Colonic mucosa (tissue), 4 donors: ENCODE data around the gene PSKH1. TPM values are rescaled to one million over a fixed set of nuclear protein-coding genes. Genes with fewer than 3 reads are reported as not detected.

Experiments used
- DNase-seq: peaks from one replicate; pipeline ENCODE4 v3.0.0-alpha.2; 2020
- H3K27ac ChIP-seq: fragments of 200-600 bp; one replicate; pipeline ENCODE4 v1.8.0; 2021
- H3K27me3 ChIP-seq: fragments of 200-600 bp; one replicate; pipeline ENCODE4 v1.8.0; 2021
- H3K36me3 ChIP-seq: fragments of 200-600 bp; one replicate; pipeline ENCODE4 v1.8.0; 2021
- H3K4me1 ChIP-seq: fragments of 200-600 bp; one replicate; pipeline ENCODE4 v1.8.0; 2021; ENCODE audit warnings: mild to moderate bottlenecking
- H3K4me3 ChIP-seq: fragments of 200-600 bp; one replicate; pipeline ENCODE4 v1.8.0; 2021
- H3K9ac ChIP-seq, 2 donors: one replicate each; pipeline ENCODE4 v1.7.0; 2013; ENCODE audit warnings: control low read depth in 2 of 2, low read depth in 2 of 2, low read length in 2 of 2
- H3K9me3 ChIP-seq: fragments of 200-600 bp; one replicate; pipeline ENCODE4 v1.8.0; 2021
- intact Hi-C: fragments of 100-400 bp; cut with DNase I; formaldehyde crosslinking; loops from one replicate; pipeline ENCODE4 v1.14.1; 2022
- total RNA-seq, 2 donors: library from RNA; stranded (reverse); fragmentation: NEBNext Ultra II Directional in 1 of 2; extraction: Animal tissue kit (Norgen Biotek cat#: 25700) in 1 of 2; gene quantifications; one replicate each; pipeline ENCODE4 v1.2.1, GENCODE V29; 2021
- TF ChIP-seq, protein P1 (sequence below): fragments of 200-600 bp; IDR thresholded peaks from one replicate; pipeline ENCODE4 v1.8.0; 2022; ENCODE audit warnings: antibody characterized with exemption, mild to moderate bottlenecking
- donor health status: healthy.
- donor health status: DM: no; HTN: no; CAD: no.
- donor health status: DM: no; HTN: no; CAD: no.

The PSKH1 gene
- total RNA-seq, 2 donors from 2014 or later, result 24.5 to 34.7 TPM

GRCh38 chr16:67884684-67885083 lies 8.4 kb upstream of the PSKH1 start, which contains the start of gene NRN1L:
Gene NRN1L (plus strand): TSS chr16:67884885. CDS start chr16:67884904, 19 bp downstream.
- no peak within 1 kb of the TSS for H3K4me3 ChIP-seq
- no peak within 1 kb of the TSS for H3K27ac ChIP-seq
- H3K4me1 ChIP-seq, result no peaks in the 10 kb centered on the region
- H3K9ac ChIP-seq, result no peak within 1 kb of the TSS
- DNase-seq, result peak; percentile 77
- peaks cover 18% of the 10 kb centered on the region for H3K36me3 ChIP-seq
- intact Hi-C loops, result no loop called here
- TF ChIP-seq, protein P1, sequence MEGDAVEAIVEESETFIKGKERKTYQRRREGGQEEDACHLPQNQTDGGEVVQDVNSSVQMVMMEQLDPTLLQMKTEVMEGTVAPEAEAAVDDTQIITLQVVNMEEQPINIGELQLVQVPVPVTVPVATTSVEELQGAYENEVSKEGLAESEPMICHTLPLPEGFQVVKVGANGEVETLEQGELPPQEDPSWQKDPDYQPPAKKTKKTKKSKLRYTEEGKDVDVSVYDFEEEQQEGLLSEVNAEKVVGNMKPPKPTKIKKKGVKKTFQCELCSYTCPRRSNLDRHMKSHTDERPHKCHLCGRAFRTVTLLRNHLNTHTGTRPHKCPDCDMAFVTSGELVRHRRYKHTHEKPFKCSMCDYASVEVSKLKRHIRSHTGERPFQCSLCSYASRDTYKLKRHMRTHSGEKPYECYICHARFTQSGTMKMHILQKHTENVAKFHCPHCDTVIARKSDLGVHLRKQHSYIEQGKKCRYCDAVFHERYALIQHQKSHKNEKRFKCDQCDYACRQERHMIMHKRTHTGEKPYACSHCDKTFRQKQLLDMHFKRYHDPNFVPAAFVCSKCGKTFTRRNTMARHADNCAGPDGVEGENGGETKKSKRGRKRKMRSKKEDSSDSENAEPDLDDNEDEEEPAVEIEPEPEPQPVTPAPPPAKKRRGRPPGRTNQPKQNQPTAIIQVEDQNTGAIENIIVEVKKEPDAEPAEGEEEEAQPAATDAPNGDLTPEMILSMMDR, result no peak
- no peaks in the 10 kb centered on the region for H3K27me3 ChIP-seq
- no peaks in the 10 kb centered on the region for H3K9me3 ChIP-seq

- H3K4me3 ChIP-seq, result no peak overlapping the region
- DNase-seq, result no peak
- intact Hi-C loops, result no loop called here
- H3K9me3 ChIP-seq, result no peaks in the 10 kb centered on the region
- H3K9ac ChIP-seq, result no peak overlapping the region
- TF ChIP-seq, protein P1, result no peak
- no peaks in the 10 kb centered on the region for H3K4me1 ChIP-seq
- H3K27me3 ChIP-seq, result no peaks in the 10 kb centered on the region
- H3K36me3 ChIP-seq, result peaks cover 16% of the 10 kb centered on the region
- H3K27ac ChIP-seq, result no peak overlapping the region
These were observed 7.5 kb upstream of the PSKH1 start for GRCh38 chr16:67885545-67885944.

DNA sequence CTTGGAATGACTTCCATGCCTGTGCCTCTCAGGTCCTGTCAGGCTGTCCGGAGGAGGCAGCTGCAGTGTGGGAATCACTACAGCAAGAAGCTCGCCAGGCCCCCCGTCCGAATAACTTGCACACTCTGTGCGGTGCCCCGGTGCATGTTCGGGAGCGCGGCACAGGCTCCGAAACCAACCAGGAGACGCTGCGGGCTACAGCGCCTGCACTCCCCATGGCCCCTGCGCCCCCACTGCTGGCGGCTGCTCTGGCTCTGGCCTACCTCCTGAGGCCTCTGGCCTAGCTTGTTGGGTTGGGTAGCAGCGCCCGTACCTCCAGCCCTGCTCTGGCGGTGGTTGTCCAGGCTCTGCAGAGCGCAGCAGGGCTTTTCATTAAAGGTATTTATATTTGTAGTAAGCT lies 7.1 kb upstream of the PSKH1 start:
- intact Hi-C loops, result no loop called here

GRCh38 chr16:67886387-67886786 lies 6.7 kb upstream of the PSKH1 start:
- intact Hi-C loops, result no loop called here
- no peaks in the 10 kb centered on the region for H3K27me3 ChIP-seq
- TF ChIP-seq, protein P1, result no peak
- H3K9me3 ChIP-seq, result no peaks in the 10 kb centered on the region
- no peaks in the 10 kb centered on the region for H3K4me1 ChIP-seq
- no peak overlapping the region for H3K4me3 ChIP-seq
- no peak overlapping the region for H3K27ac ChIP-seq
- H3K36me3 ChIP-seq, result peaks cover 12% of the 10 kb centered on the region
- no peak for DNase-seq
- no peak overlapping the region for H3K9ac ChIP-seq

More for the DNA sequence above, 7.1 kb upstream of the PSKH1 start:
- Histone ChIP-seq H3K4me1 (no peaks in the 10 kb centered on the region), H3K9ac (no peak overlapping the region), H3K27ac (no peak overlapping the region), H3K27me3 (no peaks in the 10 kb centered on the region), H3K36me3 (peaks cover 14% of the 10 kb centered on the region), H3K9me3 (no peaks in the 10 kb centered on the region), H3K4me3 (no peak overlapping the region)
- DNase-seq, result no peak
- TF ChIP-seq, protein P1, result no peak

DNA sequence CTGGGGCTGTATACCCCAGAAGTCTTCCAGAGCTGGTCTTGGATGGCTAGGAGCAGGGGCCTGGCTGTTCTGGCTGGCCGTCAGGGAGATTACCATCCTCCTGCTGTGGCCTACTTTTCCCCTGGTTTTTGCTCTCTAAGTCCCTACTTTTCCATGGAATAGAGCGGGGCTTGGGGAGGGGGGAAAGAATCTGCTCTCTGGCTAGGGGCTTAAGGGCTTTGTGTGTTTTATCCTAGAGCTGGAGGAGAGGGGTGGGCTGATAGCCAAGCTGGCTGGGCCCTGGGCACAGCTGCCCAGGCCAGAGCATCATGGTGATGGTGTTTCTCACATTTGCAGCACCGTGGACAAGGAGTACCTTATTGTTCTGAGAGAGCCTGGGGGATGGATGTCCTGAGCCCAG lies 4.7 kb upstream of the PSKH1 start:
- Histone ChIP-seq H3K4me1 (peaks cover 4% of the 10 kb centered on the region), H3K4me3 (no peak overlapping the region), H3K9ac (no peak overlapping the region), H3K27me3 (no peaks in the 10 kb centered on the region), H3K9me3 (no peaks in the 10 kb centered on the region), H3K27ac (no peak overlapping the region), H3K36me3 (peaks cover 6% of the 10 kb centered on the region)
- TF ChIP-seq, protein P1, result no peak
- intact Hi-C loops, result no loop called here
- DNase-seq, result no peak
